ENCODE results near the gene TEX2.

TEX2 gene

GRCh38 chr17:64154313-64154695, 108.8 kb downstream of the TEX2 start:
- H3K27me3 ChIP-seq (ENCODE audit: control insufficient read depth in 3 of 3, insufficient read depth in 3 of 3, low read depth in 1 of 3, low read length in 3 of 3): no peaks in the 10 kb centered on the region
- peaks cover 2 to 41% of the 10 kb centered on the region in 2 donors for H3K36me3 ChIP-seq (replicated peaks in 1 of 2; ENCODE audit: control insufficient read depth in 2 of 2, insufficient read depth in 2 of 2, low read length in 2 of 2)
- no peak overlapping the region for H2BK15ac ChIP-seq (ENCODE audit: low read length)
- H2AK5ac ChIP-seq (ENCODE audit: low read depth, low read length): no peak overlapping the region
- no peak overlapping the region for H2BK12ac ChIP-seq (ENCODE audit: low read length)
- H2AFZ ChIP-seq (ENCODE audit: low read length): no peak overlapping the region
- H3K14ac ChIP-seq (ENCODE audit: low read length): no peak overlapping the region
- no peak overlapping the region for H3K9ac ChIP-seq (ENCODE audit: low read depth, low read length, poor library complexity)
- no CpG with 5 or more reads among the region's 4 CpGs for WGBS, 2 donors (ENCODE audit: extremely low coverage in 2 of 2, insufficient read length in 2 of 2, insufficient replicate concordance in 1 of 2)
- H2BK5ac ChIP-seq (ENCODE audit: low read length): no peak overlapping the region
- H4K8ac ChIP-seq (ENCODE audit: low read depth, low read length): no peak overlapping the region
- no peak overlapping the region for H3K27ac ChIP-seq (replicated peaks; ENCODE audit: low read length)
- H3K4me1 ChIP-seq (ENCODE audit: control insufficient read depth in 2 of 2, insufficient read depth in 1 of 2, low read depth in 1 of 2, low read length in 2 of 2): peaks cover 11 to 14% of the 10 kb centered on the region in 2 donors
- no peak overlapping the region for H2BK120ac ChIP-seq (ENCODE audit: low read depth, low read length)
- H3K79me1 ChIP-seq (ENCODE audit: low read depth, low read length): no peaks in the 10 kb centered on the region
- no peak for DNase-seq (ENCODE audit: low spot score)
- no peak overlapping the region for H3K4me2 ChIP-seq (ENCODE audit: insufficient read depth, low read length, poor library complexity, severe bottlenecking)
- H3K9me3 ChIP-seq (replicated peaks in 1 of 2; ENCODE audit: control insufficient read depth in 2 of 2, insufficient read depth in 1 of 2, low read depth in 1 of 2, low read length in 2 of 2): no peaks in the 10 kb centered on the region
- no peak overlapping the region for H3K18ac ChIP-seq (ENCODE audit: low read length)
- no peak overlapping the region for H3K23ac ChIP-seq (ENCODE audit: low read depth, low read length, poor library complexity)
- no peak overlapping the region for H4K91ac ChIP-seq (ENCODE audit: low read depth, low read length, poor library complexity)
- H3K4ac ChIP-seq (ENCODE audit: low read length): no peak overlapping the region
- H3K4me3 ChIP-seq (ENCODE audit: low read length in 2 of 2): no peak overlapping the region

GRCh38 chr17:64153565-64154312, 109.3 kb downstream of the TEX2 start:
- peaks cover 8 to 11% of the 10 kb centered on the region in 2 donors for H3K4me1 ChIP-seq (ENCODE audit: control insufficient read depth in 2 of 2, insufficient read depth in 1 of 2, low read depth in 1 of 2, low read length in 2 of 2)
- H2BK120ac ChIP-seq (ENCODE audit: low read depth, low read length): no peak overlapping the region
- no peak overlapping the region for H4K91ac ChIP-seq (ENCODE audit: low read depth, low read length, poor library complexity)
- H3K4me3 ChIP-seq (ENCODE audit: low read length in 2 of 2): no peak overlapping the region
- no peak overlapping the region for H3K18ac ChIP-seq (ENCODE audit: low read length)
- H3K27me3 ChIP-seq (ENCODE audit: control insufficient read depth in 3 of 3, insufficient read depth in 3 of 3, low read depth in 1 of 3, low read length in 3 of 3): no peaks in the 10 kb centered on the region
- DNase-seq (ENCODE audit: low spot score): no peak
- H3K36me3 ChIP-seq (replicated peaks in 1 of 2; ENCODE audit: control insufficient read depth in 2 of 2, insufficient read depth in 2 of 2, low read length in 2 of 2): peaks cover 2 to 44% of the 10 kb centered on the region in 2 donors
- H2BK5ac ChIP-seq (ENCODE audit: low read length): no peak overlapping the region
- no peak overlapping the region for H2AFZ ChIP-seq (ENCODE audit: low read length)
- H3K23ac ChIP-seq (ENCODE audit: low read depth, low read length, poor library complexity): no peak overlapping the region
- H2AK5ac ChIP-seq (ENCODE audit: low read depth, low read length): no peak overlapping the region
- H2BK15ac ChIP-seq (ENCODE audit: low read length): no peak overlapping the region
- no peak overlapping the region for H3K14ac ChIP-seq (ENCODE audit: low read length)
- H3K4me2 ChIP-seq (ENCODE audit: insufficient read depth, low read length, poor library complexity, severe bottlenecking): no peak overlapping the region
- no peak overlapping the region for H3K27ac ChIP-seq (replicated peaks; ENCODE audit: low read length)
- no peak overlapping the region for H2BK12ac ChIP-seq (ENCODE audit: low read length)
- no peak overlapping the region for H4K8ac ChIP-seq (ENCODE audit: low read depth, low read length)
- no CpG with 5 or more reads among the region's 3 CpGs for WGBS, 2 donors (ENCODE audit: extremely low coverage in 2 of 2, insufficient read length in 2 of 2, insufficient replicate concordance in 1 of 2)
- H3K9me3 ChIP-seq (replicated peaks in 1 of 2; ENCODE audit: control insufficient read depth in 2 of 2, insufficient read depth in 1 of 2, low read depth in 1 of 2, low read length in 2 of 2): no peaks in the 10 kb centered on the region
- H3K4ac ChIP-seq (ENCODE audit: low read length): no peak overlapping the region
- H3K79me1 ChIP-seq (ENCODE audit: low read depth, low read length): no peaks in the 10 kb centered on the region
- no peak overlapping the region for H3K9ac ChIP-seq (ENCODE audit: low read depth, low read length, poor library complexity)

GRCh38 chr17:64152428-64153125, 110.5 kb downstream of the TEX2 start:
- H3K4me3 ChIP-seq (ENCODE audit: low read length in 2 of 2): no peak overlapping the region
- no peak overlapping the region for H3K23ac ChIP-seq (ENCODE audit: low read depth, low read length, poor library complexity)
- H2BK5ac ChIP-seq (ENCODE audit: low read length): no peak overlapping the region
- H3K4ac ChIP-seq (ENCODE audit: low read length): no peak overlapping the region
- DNase-seq (ENCODE audit: low spot score): no peak
- H3K9me3 ChIP-seq (replicated peaks in 1 of 2; ENCODE audit: control insufficient read depth in 2 of 2, insufficient read depth in 1 of 2, low read depth in 1 of 2, low read length in 2 of 2): no peaks in the 10 kb centered on the region
- H4K8ac ChIP-seq (ENCODE audit: low read depth, low read length): no peak overlapping the region
- no peaks in the 10 kb centered on the region for H3K27me3 ChIP-seq (ENCODE audit: control insufficient read depth in 3 of 3, insufficient read depth in 3 of 3, low read depth in 1 of 3, low read length in 3 of 3)
- H3K9ac ChIP-seq (ENCODE audit: low read depth, low read length, poor library complexity): no peak overlapping the region
- H3K36me3 ChIP-seq (replicated peaks in 1 of 2; ENCODE audit: control insufficient read depth in 2 of 2, insufficient read depth in 2 of 2, low read length in 2 of 2): peaks cover 2 to 52% of the 10 kb centered on the region in 2 donors
- peaks cover 8 to 11% of the 10 kb centered on the region in 2 donors for H3K4me1 ChIP-seq (ENCODE audit: control insufficient read depth in 2 of 2, insufficient read depth in 1 of 2, low read depth in 1 of 2, low read length in 2 of 2)
- H2AK5ac ChIP-seq (ENCODE audit: low read depth, low read length): no peak overlapping the region
- no peak overlapping the region for H2BK12ac ChIP-seq (ENCODE audit: low read length)
- WGBS, 2 donors (ENCODE audit: extremely low coverage in 2 of 2, insufficient read length in 2 of 2, insufficient replicate concordance in 1 of 2): no CpG with 5 or more reads among the region's 7 CpGs
- H2BK120ac ChIP-seq (ENCODE audit: low read depth, low read length): no peak overlapping the region
- H2BK15ac ChIP-seq (ENCODE audit: low read length): no peak overlapping the region
- no peak overlapping the region for H3K27ac ChIP-seq (replicated peaks; ENCODE audit: low read length)
- H3K4me2 ChIP-seq (ENCODE audit: insufficient read depth, low read length, poor library complexity, severe bottlenecking): no peak overlapping the region
- no peak overlapping the region for H3K14ac ChIP-seq (ENCODE audit: low read length)
- H2AFZ ChIP-seq (ENCODE audit: low read length): no peak overlapping the region
- no peak overlapping the region for H4K91ac ChIP-seq (ENCODE audit: low read depth, low read length, poor library complexity)
- no peaks in the 10 kb centered on the region for H3K79me1 ChIP-seq (ENCODE audit: low read depth, low read length)
- no peak overlapping the region for H3K18ac ChIP-seq (ENCODE audit: low read length)

- no peak overlapping the region for H4K8ac ChIP-seq (ENCODE audit: low read depth, low read length)
- H4K91ac ChIP-seq (ENCODE audit: low read depth, low read length, poor library complexity): no peak overlapping the region
- no peak overlapping the region for H3K27ac ChIP-seq (replicated peaks; ENCODE audit: low read length)
- H3K4ac ChIP-seq (ENCODE audit: low read length): no peak overlapping the region
- no peak overlapping the region for H2BK12ac ChIP-seq (ENCODE audit: low read length)
- no peaks in the 10 kb centered on the region for H3K9me3 ChIP-seq (replicated peaks in 1 of 2; ENCODE audit: control insufficient read depth in 2 of 2, insufficient read depth in 1 of 2, low read depth in 1 of 2, low read length in 2 of 2)
- H3K14ac ChIP-seq (ENCODE audit: low read length): no peak overlapping the region
- no peak overlapping the region for H2AFZ ChIP-seq (ENCODE audit: low read length)
- no peak for DNase-seq (ENCODE audit: low spot score)
- no peak overlapping the region for H3K4me3 ChIP-seq (ENCODE audit: low read length in 2 of 2)
- no peak overlapping the region for H3K18ac ChIP-seq (ENCODE audit: low read length)
- no CpG with 5 or more reads among the region's 1 CpG for WGBS, 2 donors (ENCODE audit: extremely low coverage in 2 of 2, insufficient read length in 2 of 2, insufficient replicate concordance in 1 of 2)
- no peak overlapping the region for H3K23ac ChIP-seq (ENCODE audit: low read depth, low read length, poor library complexity)
- no peak overlapping the region for H2BK5ac ChIP-seq (ENCODE audit: low read length)
- no peaks in the 10 kb centered on the region for H3K79me1 ChIP-seq (ENCODE audit: low read depth, low read length)
- H3K9ac ChIP-seq (ENCODE audit: low read depth, low read length, poor library complexity): no peak overlapping the region
- no peak overlapping the region for H3K4me2 ChIP-seq (ENCODE audit: insufficient read depth, low read length, poor library complexity, severe bottlenecking)
- H2AK5ac ChIP-seq (ENCODE audit: low read depth, low read length): no peak overlapping the region
- H2BK15ac ChIP-seq (ENCODE audit: low read length): no peak overlapping the region
- H3K36me3 ChIP-seq (replicated peaks in 1 of 2; ENCODE audit: control insufficient read depth in 2 of 2, insufficient read depth in 2 of 2, low read length in 2 of 2): peaks cover 2 to 64% of the 10 kb centered on the region in 2 donors
- H2BK120ac ChIP-seq (ENCODE audit: low read depth, low read length): no peak overlapping the region
- H3K27me3 ChIP-seq (ENCODE audit: control insufficient read depth in 3 of 3, insufficient read depth in 3 of 3, low read depth in 1 of 3, low read length in 3 of 3): no peaks in the 10 kb centered on the region
- H3K4me1 ChIP-seq (ENCODE audit: control insufficient read depth in 2 of 2, insufficient read depth in 1 of 2, low read depth in 1 of 2, low read length in 2 of 2): peaks cover 2 to 4% of the 10 kb centered on the region in 2 donors
Observed at GRCh38 chr17:64151016-64151368, 112.1 kb downstream of the TEX2 start.

All from neuronal stem cell (in vitro differentiated cells).